Left cardiac atrium (tissue), 4 donors: ENCODE data around the gene ZBTB20. TPM values are rescaled to one million over a fixed set of nuclear protein-coding genes. Genes with fewer than 3 reads are reported as not detected.
A peak's percentile ranks its signal among the peaks of the same experiment; 100 is the strongest.

ENCODE experiments used
- ATAC-seq, 2 donors: fragments of 200-7000 bp; cut with Tn5 transposase; one replicate each; pipeline ENCODE4 v1.9.1; 2020; ENCODE audit warnings: mild to moderate bottlenecking in 2 of 2, moderate library complexity in 2 of 2
- DNase-seq: peaks from one replicate; pipeline ENCODE4 v3.0.0-alpha.2; 2020
- intact Hi-C, 2 donors: fragments of 100-400 bp; cut with DNase I; formaldehyde crosslinking; loops; one replicate each; pipeline versions ENCODE4 v1.14.1 to v1.15.1; 2022 to 2023
- total RNA-seq, 2 donors: library from RNA; stranded (reverse); fragmentation: NEBNext Ultra II Directional; extraction: Animal tissue kit (Norgen Biotek cat#: 25700); gene quantifications; one replicate each; pipeline ENCODE4 v1.2.1, GENCODE V29; 2021
- donor health status: DM: no; HTN: yes; CAD: no.
- donor health status: DM: no; HTN: yes; CAD: no; lungs with severe emphysema.
- donor health status: DM: yes; HTN: yes; CAD: no.
- donor health status: Dilated cardiomyopathy.

ZBTB20 gene
- total RNA-seq, 2 donors from 2014 or later, result 59.5 to 68.8 TPM

GRCh38 chr3:114892880-114893279 lies 254.2 kb downstream of the ZBTB20 start:
- DNase-seq, result no peak
- ATAC-seq, result peak in 1 of 2 donors; percentile 58
- intact Hi-C loops, result no loop called here

GRCh38 chr3:114892131-114892879 lies 254.8 kb downstream of the ZBTB20 start:
- ATAC-seq, result peak in 1 of 2 donors; percentile 32
- intact Hi-C loops, result no loop called here

GRCh38 chr3:114887806-114888205 lies 259.3 kb downstream of the ZBTB20 start:
- intact Hi-C loops, result no loop called here
- no peak for DNase-seq
- ATAC-seq, result no peak

More at GRCh38 chr3:114892131-114892879, 254.8 kb downstream of the ZBTB20 start:
- DNase-seq, result no peak

GRCh38 chr3:114886905-114887304 lies 260.2 kb downstream of the ZBTB20 start:
- ATAC-seq (no peak), DNase-seq (no peak)
- intact Hi-C loops, result no loop called here

GRCh38 chr3:114884213-114884923 lies 262.7 kb downstream of the ZBTB20 start:
- ATAC-seq (no peak), DNase-seq (no peak)
- intact Hi-C loops, result no loop called here

- ATAC-seq (peak in 1 of 2 donors; percentile 44), DNase-seq (peak; percentile 21)
- intact Hi-C loops, result no loop called here
These were observed 267.0 kb downstream of the ZBTB20 start for GRCh38 chr3:114880078-114880477.

GRCh38 chr3:114879059-114880031 lies 267.7 kb downstream of the ZBTB20 start:
- intact Hi-C loops, result no loop called here
- no peak for DNase-seq
- peak in 1 of 2 donors; percentile 53 for ATAC-seq

GRCh38 chr3:114878114-114878839 lies 268.8 kb downstream of the ZBTB20 start:
- ATAC-seq (no peak), DNase-seq (no peak)
- intact Hi-C loops, result no loop called here

GRCh38 chr3:114877378-114878113 lies 269.5 kb downstream of the ZBTB20 start:
- DNase-seq (no peak), ATAC-seq (no peak)
- intact Hi-C loops, result no loop called here

GRCh38 chr3:114874522-114874971 lies 272.5 kb downstream of the ZBTB20 start:
- DNase-seq (no peak), ATAC-seq (peak in 1 of 2 donors; percentile 72)
- intact Hi-C loops, result no loop called here

- peak in 1 of 2 donors; percentile 15 for ATAC-seq
- no peak for DNase-seq
- intact Hi-C loops, result no loop called here
These were observed 273.5 kb downstream of the ZBTB20 start for GRCh38 chr3:114873591-114873990.

- ATAC-seq (no peak), DNase-seq (no peak)
- intact Hi-C loops, result no loop called here
These were observed 274.5 kb downstream of the ZBTB20 start for GRCh38 chr3:114872588-114872987.

- intact Hi-C loops, result no loop called here
- DNase-seq, result no peak
- ATAC-seq, result no peak
These were observed 275.0 kb downstream of the ZBTB20 start for GRCh38 chr3:114872050-114872449.

GRCh38 chr3:114867835-114868503 lies 279.1 kb downstream of the ZBTB20 start:
- intact Hi-C loops, result no loop called here
- ATAC-seq (peak in 1 of 2 donors; percentile 45), DNase-seq (no peak)

- intact Hi-C loops, result no loop called here
- DNase-seq (no peak), ATAC-seq (no peak)
These were observed 279.7 kb downstream of the ZBTB20 start for GRCh38 chr3:114867359-114867758.

- intact Hi-C loops, result no loop called here
- ATAC-seq (no peak), DNase-seq (no peak)
These were observed 280.7 kb downstream of the ZBTB20 start for GRCh38 chr3:114866430-114866829.

GRCh38 chr3:114864970-114865369 lies 282.1 kb downstream of the ZBTB20 start:
- ATAC-seq (no peak), DNase-seq (no peak)
- intact Hi-C loops, result no loop called here
